ENCODE results near the gene CRB3. TPM values are rescaled to one million over a fixed set of nuclear protein-coding genes. Genes with fewer than 3 reads are reported as not detected.
A peak's percentile ranks its signal among the peaks of the same experiment; 100 is the strongest.

CRB3 gene
- total RNA-seq, 4 donors from 2014 or later = 67.3 to 113 (median 76.1) TPM

GRCh38 chr19:6417713-6418561, 46.1 kb upstream of the CRB3 start:
- TF ChIP-seq POLR2AphosphoS5 (IDR thresholded peaks at IDR 0.05) (no peak), CTCF (IDR thresholded peaks at IDR 0.05) (no peak), POLR2A (IDR thresholded peaks at IDR 0.05) (no peak), EP300 (IDR thresholded peaks at IDR 0.05) (no peak)

GRCh38 chr19:6418562-6418932, 45.5 kb upstream of the CRB3 start:
- Histone ChIP-seq H3K27me3 (no peaks in the 10 kb centered on the region), H3K27ac (no peak overlapping the region), H3K9me3 (no peaks in the 10 kb centered on the region), H3K4me3 (no peak overlapping the region), H3K36me3 (peaks cover 82% of the 10 kb centered on the region), H3K4me1 (peaks cover 26% of the 10 kb centered on the region)
- no peak for TF ChIP-seq CTCF (IDR thresholded peaks at IDR 0.05)
- TF ChIP-seq POLR2AphosphoS5 (IDR thresholded peaks at IDR 0.05) = no peak
- TF ChIP-seq EP300 (IDR thresholded peaks at IDR 0.05) = no peak
- no peak for TF ChIP-seq POLR2A (IDR thresholded peaks at IDR 0.05)
- WGBS = 94% methylated on average over 19 of the region's 19 CpGs
- DNase-seq (ENCODE audit: low spot score in 2 of 2) = no peak

More at GRCh38 chr19:6417713-6418561, 46.1 kb upstream of the CRB3 start:
- H3K36me3 ChIP-seq = peaks cover 82% of the 10 kb centered on the region
- no peak for DNase-seq (ENCODE audit: low spot score in 2 of 2)
- no peaks in the 10 kb centered on the region for H3K9me3 ChIP-seq
- H3K4me3 ChIP-seq = no peak overlapping the region
- 90% methylated on average over 14 of the region's 33 CpGs for WGBS
- peaks cover 25% of the 10 kb centered on the region for H3K4me1 ChIP-seq
- no peaks in the 10 kb centered on the region for H3K27me3 ChIP-seq
- no peak overlapping the region for H3K27ac ChIP-seq

DNA sequence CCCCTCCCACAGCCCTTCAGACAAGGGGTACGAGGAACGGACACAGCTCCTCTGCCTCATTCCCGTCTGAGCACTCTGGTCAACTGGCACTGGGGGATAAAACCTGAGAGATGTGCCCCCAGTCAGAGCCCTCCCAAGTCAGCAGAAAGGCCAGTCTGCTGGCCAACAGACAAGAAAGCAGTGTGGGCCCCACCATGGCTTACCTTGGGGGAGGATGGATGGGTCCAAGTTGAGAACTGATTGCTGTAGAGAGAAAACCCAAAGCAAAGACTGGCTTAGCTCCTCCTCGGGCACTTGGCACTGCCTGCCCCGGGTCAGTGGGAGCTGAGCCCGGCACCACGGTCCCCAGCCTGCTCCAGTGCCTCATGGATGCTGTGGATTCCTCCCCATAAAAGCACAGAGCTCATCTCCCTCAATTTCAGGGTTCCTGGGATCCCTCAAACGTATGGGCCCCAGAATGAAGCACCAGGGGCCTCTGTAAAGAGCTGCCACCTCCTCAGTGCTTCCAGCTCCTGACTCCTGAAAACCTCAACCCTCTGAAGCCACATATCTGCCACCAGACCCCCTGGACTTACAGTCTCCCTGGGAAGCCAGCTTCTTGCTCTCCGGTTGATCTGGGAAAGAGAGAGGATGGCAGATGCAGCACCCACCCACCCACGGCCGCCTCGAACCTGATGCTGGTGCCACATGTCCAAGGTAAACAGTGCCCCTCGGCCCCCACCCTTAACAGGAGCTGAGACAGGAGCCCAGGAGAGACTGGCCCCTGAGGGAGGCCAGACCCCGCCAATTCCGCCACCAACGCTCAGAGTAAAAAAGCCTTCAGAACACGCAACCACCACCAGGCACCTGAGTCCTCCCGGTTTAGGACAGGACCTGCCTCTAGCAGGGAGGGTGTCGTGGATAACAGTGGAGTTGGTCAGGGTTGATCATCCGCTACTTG, 42.7 kb upstream of the CRB3 start:
- 71% methylated on average over 5 of the region's 20 CpGs for WGBS
- Histone ChIP-seq H3K27me3 (no peaks in the 10 kb centered on the region), H3K27ac (no peak overlapping the region), H3K9me3 (no peaks in the 10 kb centered on the region), H3K36me3 (peaks cover 58% of the 10 kb centered on the region), H3K4me3 (no peak overlapping the region), H3K4me1 (peaks cover 35% of the 10 kb centered on the region)
- TF ChIP-seq POLR2A (IDR thresholded peaks at IDR 0.05) = no peak
- no peak for TF ChIP-seq EP300 (IDR thresholded peaks at IDR 0.05)
- TF ChIP-seq POLR2AphosphoS5 (IDR thresholded peaks at IDR 0.05) = no peak
- no peak for TF ChIP-seq CTCF (IDR thresholded peaks at IDR 0.05)
- no peak for DNase-seq (ENCODE audit: low spot score in 2 of 2)

DNA sequence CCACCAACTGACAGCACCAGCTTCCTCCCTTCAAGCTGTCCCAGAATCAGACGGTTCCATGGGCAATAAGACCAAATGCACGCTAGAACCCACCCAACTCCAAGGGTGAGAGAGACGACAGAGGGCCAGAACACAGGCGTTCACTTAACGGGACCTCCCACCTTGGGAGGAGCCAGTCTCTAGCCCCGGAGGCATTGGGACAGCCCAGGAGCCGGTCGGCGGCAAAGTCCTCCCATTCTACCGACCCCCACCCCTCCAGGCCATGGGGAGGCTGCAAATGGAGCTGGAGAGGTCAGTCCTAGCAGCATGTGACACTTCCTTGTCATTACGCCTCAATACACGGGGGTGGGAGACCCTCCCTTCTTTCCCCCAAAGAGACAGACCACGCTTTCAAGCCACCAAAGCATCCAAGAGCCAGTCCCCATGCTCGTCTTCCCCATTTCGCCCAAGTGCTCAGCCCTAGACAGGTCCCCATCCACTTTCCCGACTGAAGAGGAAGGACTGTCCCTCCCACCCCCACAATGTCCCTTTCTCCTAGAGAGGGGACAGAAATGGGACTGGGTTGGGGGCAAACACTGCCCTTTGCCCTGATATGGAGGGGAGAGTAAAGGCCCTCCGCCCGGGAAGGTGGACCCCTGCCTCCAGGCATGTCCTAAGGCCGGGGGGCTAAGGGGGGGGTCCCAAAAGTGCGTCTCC, 40.4 kb upstream of the CRB3 start:
- no peaks in the 10 kb centered on the region for H3K9me3 ChIP-seq
- 0% methylated on average over 11 of the region's 20 CpGs for WGBS
- peaks cover 35% of the 10 kb centered on the region for H3K36me3 ChIP-seq
- H3K4me3 ChIP-seq = peak overlapping the region; percentile 91
- H3K4me1 ChIP-seq = peaks cover 35% of the 10 kb centered on the region
- H3K27me3 ChIP-seq = no peaks in the 10 kb centered on the region
- no peak for DNase-seq (ENCODE audit: low spot score in 2 of 2)
- H3K27ac ChIP-seq = peak overlapping the region; percentile 81
- no peak for TF ChIP-seq POLR2AphosphoS5 (IDR thresholded peaks at IDR 0.05)
- TF ChIP-seq POLR2A (IDR thresholded peaks at IDR 0.05) = no peak
- TF ChIP-seq EP300 (IDR thresholded peaks at IDR 0.05) = no peak
- TF ChIP-seq CTCF (IDR thresholded peaks at IDR 0.05) = no peak
